Testis (tissue), 2 donors: ENCODE measurements around the gene ASTN1.

Source experiments
- POLR2A ChIP-seq: fragments of 450-650 bp; IDR thresholded peaks from one replicate; pipeline ENCODE4 v1.6.1; 2017; ENCODE audit warnings: antibody characterized with exemption, mild to moderate bottlenecking, moderate library complexity
- TF ChIP-seq, protein P1 (sequence below), 3 experiments: fragments of 450-650 bp in 2 of 3; fragments of 200-600 bp in 1 of 3; sonication (generic) in 1 of 3; IDR thresholded peaks; one replicate each; pipeline ENCODE4 v1.5.1; 2016 to 2019; ENCODE audit warnings: antibody characterized with exemption in 3 of 3, mild to moderate bottlenecking in 2 of 3, moderate library complexity in 1 of 3

- TF ChIP-seq, protein P1, sequence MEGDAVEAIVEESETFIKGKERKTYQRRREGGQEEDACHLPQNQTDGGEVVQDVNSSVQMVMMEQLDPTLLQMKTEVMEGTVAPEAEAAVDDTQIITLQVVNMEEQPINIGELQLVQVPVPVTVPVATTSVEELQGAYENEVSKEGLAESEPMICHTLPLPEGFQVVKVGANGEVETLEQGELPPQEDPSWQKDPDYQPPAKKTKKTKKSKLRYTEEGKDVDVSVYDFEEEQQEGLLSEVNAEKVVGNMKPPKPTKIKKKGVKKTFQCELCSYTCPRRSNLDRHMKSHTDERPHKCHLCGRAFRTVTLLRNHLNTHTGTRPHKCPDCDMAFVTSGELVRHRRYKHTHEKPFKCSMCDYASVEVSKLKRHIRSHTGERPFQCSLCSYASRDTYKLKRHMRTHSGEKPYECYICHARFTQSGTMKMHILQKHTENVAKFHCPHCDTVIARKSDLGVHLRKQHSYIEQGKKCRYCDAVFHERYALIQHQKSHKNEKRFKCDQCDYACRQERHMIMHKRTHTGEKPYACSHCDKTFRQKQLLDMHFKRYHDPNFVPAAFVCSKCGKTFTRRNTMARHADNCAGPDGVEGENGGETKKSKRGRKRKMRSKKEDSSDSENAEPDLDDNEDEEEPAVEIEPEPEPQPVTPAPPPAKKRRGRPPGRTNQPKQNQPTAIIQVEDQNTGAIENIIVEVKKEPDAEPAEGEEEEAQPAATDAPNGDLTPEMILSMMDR (IDR thresholded peaks at IDR 0.05): peak; percentile 26 to 75 (median 64)
- no peak for TF ChIP-seq POLR2A
Measured at GRCh38 chr1:177181631-177182291, 17.2 kb upstream of the ASTN1 start.
